ENCODE measurements around the gene RAB43.
"Not testable (repeated sequence)": the region's sequence is repeated elsewhere in the genome, so short reads cannot be mapped to it uniquely, and the experiment has no call there.

The RAB43 gene

DNA sequence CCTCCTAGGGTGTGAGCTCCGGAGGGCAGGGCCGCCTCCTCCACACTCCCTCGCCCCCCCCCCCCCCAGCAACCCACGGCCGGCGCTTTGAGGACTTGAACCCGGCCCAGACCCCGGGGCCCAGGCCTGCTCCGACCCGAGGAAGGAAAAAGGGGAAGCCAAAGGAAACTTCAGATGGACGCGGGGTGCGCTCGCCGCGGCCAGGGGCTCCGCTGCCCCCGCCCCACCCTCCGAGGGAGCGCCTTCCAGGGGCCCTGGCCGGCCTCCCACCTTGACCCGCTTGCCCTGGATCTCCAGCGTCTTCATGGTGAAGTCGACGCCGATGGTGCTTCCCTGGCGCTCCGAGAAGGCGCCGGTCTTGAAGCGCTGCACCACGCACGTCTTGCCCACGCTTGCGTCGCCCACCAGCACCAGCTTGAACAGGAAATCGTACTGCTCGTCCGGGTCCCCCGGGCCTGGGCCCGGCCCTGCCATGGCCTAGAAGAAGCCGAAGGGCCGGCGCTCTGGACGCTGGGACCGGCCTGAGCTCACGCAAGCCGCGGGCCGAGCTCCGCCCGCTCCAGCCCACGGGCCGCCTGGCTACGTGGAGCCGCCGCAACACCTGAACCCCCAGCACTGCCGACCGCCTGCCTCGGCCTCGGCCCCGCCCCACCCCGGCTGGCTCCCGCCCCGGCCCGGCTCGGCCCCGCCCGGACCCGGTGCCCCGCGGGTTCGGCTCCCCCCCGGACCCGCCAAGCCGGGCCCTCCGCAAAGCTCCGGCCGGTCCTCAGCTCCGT is 400 bp downstream of the RAB43 start:
- no peak for DNase-seq

DNA sequence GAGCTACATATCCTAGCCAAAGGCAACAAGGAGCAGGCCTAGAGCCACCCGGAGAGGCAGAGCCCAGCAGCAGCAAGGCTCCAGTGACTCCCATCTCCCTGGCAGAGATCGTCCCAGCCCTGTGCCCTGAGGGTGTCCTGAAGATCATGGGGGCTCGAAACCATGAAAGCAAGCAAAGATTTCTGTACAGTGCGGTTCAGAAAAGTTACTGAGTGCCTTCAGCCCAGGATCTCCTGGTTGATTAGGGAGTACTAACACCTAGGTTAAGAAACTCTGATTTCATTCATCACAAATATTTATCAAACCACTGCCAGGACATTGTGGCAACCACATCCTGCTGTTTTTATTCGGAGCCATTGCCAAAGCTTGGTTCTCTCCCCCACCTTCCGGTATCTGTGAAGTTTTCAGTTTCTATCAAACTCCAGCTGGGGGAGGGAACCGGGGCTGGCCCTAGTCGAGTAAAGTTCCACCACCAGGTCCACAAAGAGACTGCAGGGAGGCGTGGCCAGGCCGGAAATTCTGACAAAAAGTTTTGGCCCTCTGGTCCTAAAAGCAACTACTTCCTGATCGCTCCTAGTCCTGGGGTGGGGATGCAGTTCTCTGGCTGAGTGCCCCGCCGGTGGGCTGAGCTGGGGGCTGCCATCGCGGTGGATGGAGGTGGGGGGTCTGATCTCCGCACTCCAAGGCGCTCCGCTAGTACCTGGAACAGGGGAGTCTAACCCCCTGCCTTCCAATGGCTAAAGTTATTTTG is 1.2 kb downstream of the RAB43 start:
- no peak for DNase-seq

DNA sequence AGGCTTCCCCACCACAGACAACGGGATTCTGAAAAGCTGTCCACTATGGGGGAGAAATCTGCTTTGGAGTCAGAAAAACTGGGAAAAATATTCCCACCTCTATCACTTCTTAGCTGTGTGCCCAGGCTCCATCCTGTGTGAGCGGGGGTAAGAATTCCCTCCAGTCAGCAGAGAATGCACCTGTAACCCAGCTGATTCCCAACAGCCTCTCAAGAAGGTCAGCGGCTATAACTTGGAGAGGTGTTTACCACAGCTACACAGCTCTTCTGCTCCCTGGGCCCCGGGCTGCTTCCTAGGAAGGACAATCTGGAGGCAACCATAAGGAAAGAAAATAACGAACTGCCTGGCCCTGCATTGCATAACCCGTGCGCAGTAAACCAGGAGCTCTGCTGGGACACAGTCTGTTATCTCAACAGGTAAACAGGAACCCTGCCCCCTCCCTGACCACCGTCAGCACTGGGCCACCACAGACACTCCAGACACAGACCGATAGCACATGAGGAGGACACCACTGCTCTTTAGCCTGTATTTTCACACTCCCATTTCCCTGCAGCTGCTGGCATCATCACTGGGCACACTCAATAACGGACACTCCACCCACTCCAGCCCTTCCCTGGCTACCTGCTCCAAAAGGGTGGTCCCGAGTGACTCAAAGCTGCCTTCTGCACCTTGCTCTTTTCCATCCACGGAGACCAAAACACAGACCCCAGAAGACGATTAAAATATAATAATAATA is 2.1 kb downstream of the RAB43 start:
- DNase-seq = no peak

DNA sequence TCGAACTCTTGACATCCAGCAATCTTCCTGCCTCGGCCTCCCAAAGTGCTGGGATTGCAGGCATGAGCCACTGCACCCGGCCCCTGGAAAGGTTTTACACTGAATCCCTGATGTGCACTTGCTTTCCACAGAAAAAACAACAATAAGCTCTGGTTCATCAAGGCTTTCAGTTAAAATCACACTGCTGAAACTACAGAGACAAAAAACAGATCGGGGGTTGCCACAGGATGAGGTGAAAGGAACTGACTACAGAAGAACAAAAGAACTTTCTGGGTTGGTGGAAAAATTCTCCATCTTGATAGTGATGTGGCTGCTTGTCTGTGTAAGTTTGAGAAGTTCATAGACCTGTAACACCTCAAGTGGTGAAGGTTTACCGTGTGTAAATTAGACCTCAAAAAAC is 2.9 kb downstream of the RAB43 start:
- no peak for DNase-seq

DNA sequence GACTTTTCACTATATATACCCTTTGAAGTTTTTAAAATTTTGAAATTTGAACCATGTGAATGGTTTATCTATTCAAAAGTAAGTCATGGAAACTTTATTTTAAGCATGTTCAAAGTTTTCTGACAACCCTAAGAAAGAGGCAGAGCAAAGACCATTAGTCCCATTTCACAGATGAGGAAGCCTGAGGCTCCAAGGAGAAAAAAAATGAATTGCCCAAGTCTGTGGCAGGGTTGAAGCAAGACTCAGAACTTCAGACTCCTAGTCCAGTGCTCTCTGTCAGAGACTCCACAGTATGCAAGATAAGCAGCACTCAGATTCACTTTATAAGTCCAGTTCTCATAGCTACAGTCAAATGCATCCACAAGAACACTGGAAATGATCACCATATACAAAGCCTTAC is 4.5 kb downstream of the RAB43 start:
- DNase-seq = no peak

DNA sequence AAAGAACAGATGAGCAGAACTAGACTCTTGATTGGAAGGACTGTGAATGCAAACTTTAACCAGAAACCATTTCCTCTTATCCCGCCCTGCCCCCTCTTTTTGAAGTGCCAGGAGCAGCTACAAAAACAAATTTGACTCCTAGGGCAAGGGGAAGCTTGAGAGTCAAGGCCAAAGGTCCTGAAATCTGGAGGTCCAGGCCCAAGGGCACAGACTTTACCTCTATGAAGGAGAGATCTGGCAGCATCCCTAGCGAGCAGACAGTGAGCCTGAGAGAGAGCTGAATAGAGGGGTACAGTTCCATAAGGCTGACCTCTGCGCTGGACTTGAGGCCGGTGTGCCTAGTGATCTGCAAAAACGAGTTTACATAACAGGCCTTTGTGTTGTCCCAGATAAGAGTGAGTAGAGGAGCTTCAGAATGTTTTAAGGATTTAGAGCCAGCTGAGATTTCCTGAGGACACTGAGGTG is 5.1 kb downstream of the RAB43 start:
- DNase-seq = no peak

DNA sequence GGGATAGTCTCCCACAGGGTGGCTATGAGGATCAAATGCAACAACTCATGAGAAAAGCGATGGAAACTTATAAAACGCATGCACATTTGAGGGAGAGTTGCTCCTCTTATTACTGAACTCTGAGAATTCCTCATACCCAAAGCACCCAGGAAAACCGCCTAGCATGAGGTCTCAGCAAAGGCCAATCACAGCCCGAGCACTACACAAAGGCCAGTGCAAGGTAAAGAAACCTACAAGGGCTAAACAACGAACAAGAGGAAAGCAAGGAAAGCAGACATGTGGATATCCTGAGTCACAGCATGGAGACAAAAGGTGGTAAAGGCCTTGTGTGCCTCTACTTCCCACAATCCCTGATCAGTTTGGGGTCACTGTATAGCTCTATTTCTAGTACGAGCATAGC is 7.1 kb downstream of the RAB43 start:
- no peak for DNase-seq

DNA sequence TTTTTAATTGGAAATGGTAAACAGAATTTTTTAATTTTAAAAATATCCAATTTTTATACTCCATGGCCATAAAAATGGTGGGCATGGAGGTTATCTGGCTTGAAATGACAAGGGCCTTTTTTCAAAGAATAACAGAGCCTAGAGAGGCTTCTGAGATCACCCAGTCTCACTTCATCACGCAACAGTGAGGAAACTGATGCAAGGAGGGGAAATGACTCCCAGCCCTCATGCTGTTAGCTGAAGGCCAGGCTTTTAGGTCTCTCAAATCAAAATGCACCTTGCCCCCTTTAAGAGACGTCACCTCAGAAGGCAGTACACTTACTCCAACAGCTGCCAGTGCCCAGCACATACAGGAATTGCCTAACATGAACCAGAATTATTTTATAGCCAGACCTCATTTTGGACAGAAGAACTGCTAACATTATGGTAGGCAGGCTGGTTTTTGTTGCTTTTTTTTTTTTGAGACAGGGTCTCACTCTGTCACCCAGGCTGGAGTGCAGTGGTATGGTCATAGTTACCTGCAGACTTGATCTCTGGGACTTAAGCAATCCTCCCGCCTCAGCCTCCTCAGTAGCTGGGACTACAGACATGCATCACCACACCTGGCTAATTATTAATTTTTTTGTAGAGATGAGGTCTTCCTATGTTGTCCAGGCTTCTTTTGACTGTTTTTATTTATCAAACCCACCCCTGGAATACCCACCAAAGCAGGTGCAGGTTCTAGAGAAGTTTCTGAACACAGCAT is 9.1 kb downstream of the RAB43 start:
- no peak for DNase-seq

DNA sequence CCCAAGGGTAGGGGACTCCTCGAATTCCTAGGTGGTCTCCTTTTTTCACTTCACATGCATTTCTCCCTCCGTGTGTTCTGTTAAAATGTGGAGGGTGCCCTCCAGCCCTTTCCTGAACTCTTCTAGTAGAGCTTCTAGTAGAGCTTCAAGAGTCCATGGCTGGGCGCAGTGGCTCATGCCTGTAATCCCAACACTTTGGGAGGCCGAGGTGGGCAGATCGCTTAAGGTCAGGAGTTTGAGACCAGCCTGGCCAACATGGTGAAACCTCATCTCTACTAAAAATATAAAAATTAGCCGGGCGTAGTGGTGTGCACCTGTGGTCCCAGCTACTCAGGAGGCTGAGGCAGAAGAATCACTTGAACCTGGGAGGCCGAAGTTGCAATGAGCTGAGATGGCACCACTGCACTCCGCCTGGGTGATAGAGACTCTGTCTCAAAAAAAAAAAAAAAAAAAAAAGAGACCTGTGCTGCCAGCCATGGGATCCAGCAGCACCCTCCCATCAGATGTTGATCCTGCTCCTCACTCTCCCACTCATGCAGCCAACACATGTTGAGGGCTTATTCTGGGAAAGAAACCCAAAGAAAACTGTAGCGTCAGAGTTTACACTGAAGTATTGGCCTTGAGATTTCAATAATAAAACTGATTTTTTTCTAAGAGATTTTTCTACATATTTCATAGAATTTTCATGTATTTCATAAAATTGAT is 10.4 kb downstream of the RAB43 start:
- not testable (repeated sequence) for DNase-seq

DNA sequence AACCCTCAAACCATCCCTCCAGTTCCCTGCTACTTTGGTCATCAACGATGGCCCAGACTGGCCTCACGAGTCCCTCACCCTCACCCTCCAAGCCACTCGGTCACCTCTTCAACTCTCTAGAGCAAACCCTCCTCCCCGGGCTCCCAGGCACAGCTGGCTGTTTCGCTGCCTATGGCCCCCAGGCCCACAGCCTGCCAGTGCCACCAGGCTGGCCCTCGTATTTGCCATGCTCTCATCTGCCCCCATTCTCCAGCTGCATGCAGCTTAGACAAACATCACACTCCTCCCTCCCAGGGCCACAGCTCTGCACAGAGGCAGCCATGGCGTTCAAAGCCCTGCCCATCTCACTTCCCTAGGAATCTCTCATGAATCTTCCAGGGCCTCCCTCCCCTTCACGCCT is 13.8 kb downstream of the RAB43 start:
- DNase-seq = no peak

DNA sequence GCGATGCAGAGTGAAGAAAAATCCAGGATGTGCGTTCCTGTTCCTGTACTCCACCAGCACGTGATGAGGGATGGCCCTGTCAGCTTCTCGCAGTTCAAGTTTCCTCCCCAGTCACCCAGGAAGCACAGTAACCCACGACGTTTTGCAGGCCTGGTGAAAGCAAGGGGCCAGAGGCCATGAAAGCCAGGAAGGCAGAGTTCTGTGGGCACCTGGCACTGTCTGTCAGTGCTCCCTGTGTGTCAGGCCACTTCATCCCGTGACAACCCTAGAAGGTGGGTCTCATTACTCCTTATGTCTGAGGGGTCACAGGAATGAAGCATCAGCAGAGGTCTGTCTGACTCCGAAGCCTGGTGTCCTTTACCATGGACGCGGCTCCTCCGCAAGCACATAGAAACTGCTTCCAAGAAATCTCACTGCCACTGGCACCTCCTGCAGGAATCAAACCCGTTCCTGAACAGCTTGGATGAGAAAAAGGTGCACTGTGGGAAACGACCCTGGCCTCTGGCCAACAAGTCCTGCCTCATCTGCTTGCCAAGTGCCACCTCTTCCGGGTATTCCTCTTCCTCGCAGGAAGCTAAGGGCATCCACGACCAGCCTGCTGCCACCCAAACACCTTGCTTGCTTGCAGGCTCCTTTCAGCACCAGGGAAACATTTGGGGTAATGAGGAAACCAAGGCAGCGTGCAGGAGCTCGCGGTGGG is 14.6 kb downstream of the RAB43 start:
- no peak for DNase-seq

DNA sequence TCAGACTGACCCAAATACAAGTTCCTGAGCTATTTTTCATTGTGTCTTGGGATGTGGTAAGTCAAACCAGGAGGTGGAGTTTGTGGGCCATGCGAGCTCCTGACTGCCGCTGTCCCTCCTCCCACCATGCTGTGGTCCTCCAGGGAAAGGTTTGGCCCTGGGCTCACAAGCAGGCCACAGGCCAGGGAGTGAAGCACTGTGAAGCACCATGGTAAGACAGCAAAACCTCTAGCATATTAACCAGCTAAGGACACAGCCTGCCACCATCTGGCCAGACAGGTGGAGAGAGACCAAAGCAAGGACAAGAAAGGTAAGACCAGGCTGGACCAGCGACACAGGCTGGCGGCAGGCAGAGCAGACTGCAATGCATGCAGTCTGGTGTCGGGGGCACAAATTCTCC is 15.3 kb downstream of the RAB43 start:
- no peak for DNase-seq

DNA sequence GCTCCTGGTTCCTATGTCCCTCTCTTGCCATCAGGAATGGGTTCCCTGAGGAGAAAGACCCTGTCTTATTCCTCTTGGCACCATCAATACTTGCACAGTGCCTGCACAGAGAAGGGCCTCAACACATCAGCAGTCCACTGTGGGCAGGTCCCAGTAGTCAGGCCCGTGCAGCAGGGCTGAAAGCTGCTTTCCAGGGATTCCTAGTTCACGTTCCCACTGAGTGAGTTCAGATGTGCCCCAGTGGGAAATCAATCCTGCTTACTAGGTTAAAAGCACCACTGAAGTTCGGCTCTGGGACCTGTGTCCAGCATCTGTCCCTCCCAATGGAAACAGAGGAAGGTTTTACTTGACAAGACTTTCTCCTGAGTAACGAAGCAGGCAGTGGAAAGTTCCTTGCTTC is 15.7 kb downstream of the RAB43 start:
- DNase-seq = no peak

DNA sequence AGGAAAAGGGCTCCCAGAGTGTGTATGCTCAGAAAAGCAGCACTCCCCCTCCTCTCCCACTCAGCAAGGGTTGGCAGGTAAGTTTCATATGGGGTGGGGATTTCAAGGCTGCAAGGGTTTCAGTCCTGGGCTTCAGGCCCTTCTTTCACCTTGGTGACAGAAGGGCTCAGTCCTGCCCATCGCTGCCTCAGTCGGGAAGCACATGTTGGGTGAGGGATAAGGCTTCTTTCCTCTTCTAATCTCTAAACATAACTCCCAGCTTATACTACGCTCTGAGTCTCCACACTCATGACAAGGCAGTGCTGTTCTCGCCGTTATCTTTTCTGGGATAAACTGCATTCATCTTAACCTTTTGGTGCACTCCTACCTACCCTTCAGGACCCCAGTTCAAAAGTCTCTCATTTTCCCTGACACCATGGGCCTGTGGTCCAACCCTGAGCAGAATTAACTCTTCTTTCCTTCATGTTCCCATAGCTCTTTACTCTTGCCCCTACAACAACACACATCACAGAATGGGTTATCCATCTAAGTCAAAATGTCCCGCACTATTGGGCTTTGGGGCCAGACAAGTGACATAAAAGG is 17.0 kb downstream of the RAB43 start:
- DNase-seq = no peak

DNA sequence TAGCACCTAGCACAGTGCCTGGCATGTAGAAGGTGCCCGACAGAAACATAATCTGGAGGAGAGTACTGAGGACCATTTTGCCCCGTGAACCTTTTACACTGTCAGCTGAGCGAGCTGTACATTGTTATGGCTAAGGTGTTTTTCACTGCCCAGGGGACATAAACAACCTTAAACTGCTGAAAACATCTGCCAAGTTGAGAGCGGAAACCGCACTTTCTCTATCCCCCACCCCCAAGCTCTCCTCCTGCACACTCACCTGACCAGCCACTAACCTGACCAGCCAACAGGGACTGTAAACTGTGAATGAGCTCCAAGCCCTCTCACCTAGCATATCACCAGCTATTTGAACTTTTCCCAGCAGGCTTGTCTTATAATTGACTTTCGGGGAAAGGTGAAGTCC is 17.6 kb downstream of the RAB43 start:
- no peak for DNase-seq

DNA sequence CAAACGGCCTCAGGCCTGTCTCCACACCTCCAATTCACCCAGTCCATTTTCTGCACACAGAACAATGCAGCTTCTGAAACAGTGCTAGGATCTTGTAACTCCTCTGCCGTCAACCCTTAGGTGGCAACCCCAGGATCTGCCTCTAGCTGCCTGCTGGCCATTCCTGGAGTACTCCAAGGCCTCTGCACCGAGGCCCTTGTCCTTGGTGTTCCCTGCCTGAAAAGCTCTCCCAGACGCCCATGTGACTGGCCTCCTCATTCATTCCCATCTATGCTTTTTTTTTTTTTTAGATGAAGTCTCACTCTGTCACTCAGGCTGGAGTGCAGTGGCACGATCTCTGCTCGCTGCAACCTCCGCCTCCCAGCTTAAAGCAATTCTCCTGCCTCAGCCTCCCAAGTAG is 18.3 kb downstream of the RAB43 start:
- DNase-seq = no peak

DNA sequence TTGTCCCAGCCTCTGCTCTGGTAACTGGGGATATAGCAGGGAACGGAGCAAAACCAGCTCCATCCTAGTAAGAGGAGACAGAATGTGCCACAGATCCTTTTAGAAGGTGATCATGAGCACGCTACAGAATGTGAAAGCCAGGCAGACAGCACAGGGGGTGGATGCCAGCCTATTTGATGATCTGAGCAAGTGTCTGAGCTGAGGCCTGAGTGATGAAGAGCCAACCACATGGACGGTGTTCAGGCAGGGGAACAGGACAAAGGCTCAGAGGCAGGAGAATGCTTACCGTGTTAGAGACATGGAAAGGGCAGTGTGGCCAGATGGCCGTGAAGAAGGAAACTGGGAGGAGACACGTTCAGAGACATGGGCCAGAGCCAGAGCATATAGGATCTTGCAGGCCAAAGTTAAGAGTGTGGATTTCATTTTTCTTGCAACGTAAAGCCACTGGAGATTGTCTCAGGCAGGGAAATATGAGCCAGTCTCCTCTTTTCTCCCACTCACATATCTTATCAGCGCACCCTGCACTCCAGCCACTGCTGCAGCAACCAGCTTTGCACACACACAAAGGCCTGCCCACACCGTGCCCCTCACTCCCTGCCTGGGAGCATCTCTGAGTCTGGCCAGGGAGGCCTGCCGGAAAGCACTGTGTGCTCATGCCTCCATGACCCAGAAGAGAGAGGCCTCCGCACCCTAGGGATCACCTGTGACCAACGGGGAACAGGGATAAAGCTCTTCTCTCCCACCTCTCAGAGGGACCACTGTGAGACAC is 20.1 kb downstream of the RAB43 start:
- DNase-seq = no peak

DNA sequence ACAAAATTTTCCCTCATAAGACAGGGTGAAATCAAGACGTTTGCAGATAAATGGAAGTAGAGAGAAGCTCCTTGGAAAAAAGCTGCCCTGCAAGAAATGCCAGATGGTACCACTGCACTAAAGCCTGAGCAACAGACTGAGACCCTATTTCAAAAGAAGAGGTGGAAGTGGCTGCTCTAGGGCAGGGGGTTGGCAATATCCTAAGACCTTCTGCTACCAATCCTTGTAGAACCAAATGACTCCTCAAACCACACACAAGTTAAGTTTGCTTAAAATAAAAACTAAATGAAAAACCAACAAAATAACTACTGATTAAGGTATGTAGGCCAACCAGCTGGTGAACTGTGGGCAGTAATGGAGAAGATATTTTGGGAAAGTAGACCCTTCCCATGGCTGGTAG is 21.3 kb downstream of the RAB43 start:
- DNase-seq = no peak

DNA sequence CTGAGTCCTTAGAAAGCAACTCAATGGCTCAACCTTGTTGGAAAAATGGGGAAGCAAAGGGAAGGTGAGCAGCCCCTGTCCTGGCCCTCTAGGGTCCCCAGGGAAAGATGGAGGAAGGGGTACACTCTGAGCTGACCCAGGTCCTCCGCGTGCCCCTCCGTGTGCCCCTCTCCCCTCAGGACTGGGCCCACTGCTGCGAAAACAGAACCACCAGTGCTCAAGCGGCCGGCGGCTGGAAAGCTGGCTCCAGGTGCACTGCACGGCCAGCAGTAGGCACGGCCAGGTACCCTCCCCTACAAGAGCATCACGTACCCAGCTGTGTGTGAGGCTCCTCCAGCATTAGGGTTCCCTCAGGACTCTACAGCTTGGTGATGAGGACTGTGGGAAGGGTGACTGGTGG is 26.3 kb downstream of the RAB43 start:
- DNase-seq = no peak

DNA sequence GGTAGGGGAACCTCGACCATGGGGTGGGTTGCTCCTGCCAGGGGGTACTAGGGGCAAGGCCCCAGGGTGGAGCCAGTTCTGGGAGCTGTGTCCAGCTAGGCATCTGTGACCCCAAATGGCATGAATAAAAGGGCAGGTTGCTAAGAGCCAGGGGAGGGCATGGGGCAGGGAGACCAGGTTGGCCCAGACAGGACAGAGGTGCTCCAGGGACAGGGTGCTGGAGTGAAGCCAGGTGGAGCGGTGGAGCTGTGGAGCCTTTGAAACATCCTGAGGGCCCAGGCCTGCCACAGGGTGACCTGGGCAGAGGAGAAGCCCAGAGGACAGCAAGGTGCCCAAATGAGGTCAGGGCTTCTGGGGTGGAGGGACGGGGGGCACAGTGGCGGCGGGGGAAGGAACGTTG is 33.3 kb downstream of the RAB43 start:
- not testable (repeated sequence) for DNase-seq

DNA sequence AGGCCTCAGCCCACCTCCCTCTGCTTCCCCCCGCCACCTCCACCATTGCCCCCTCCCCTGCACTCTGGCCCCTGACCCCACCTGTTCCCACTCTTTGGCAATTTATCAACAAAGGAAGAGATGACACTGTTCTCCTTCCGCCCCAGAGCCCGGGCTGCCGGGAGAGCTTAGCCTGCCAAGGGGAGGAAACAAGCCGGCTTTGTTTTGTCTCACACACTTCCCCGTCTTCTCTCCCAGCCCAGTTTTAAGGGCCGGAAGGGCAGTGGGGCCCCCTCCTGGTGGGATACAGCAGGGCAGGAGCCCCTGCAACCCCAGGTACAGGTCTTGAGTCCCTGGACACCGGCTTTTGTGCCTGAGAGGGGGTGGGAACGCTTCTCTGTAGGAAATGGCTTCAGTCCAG is 33.7 kb downstream of the RAB43 start:
- DNase-seq = not testable (repeated sequence)

All from NCI-H1048 (cell line).